A549 (cell line): Measurements from ENCODE around the gene MYO3A. TPM values are rescaled to one million over a fixed set of nuclear protein-coding genes. Genes with fewer than 3 reads are reported as not detected.

ENCODE experiments used
- ATAC-seq, 2 experiments: fragments of 200-7000 bp in 1 of 2; fragments of >200 bp in 1 of 2; cut with Nextera tagmentation in 1 of 2; cut with Tn5 transposase in 1 of 2; 3 replicates each; pipeline versions ENCODE4 v1.8.0 to v1.9.1; 2018 to 2020; ENCODE audit warnings: mild to moderate bottlenecking in 1 of 2, moderate library complexity in 1 of 2
- CTCF ChIA-PET: fragments of 300-600 bp; sonication (Branson Sonifier 250); formaldehyde crosslinking; extraction: SDS; loops from one replicate; lab custom pipeline; 2021; ENCODE audit warnings: antibody characterized with exemption, inconsistent platforms; lab: Yijun Ruan, JAX
- POLR2A ChIA-PET: fragments of 350-600 bp; formaldehyde crosslinking; extraction: SDS; loops from one replicate; lab custom pipeline; 2021; ENCODE audit warnings: antibody characterized with exemption, inconsistent platforms; lab: Yijun Ruan, JAX
- DNase-seq, 2 experiments: peaks; one replicate each; pipeline versions ENCODE4 v3.0.0 to v3.0.0-alpha.2; 2011 to 2016; ENCODE audit warnings: low read depth in 1 of 2, low spot score in 1 of 2
- FAIRE-seq: peaks from 2 replicates; lab custom pipeline; 2011; peaks lifted over from hg19 to GRCh38; lab: Jason Lieb, UNC
- H3K27ac ChIP-seq, 2 experiments: fragments of >200 bp; sonication (Bioruptor Twin); formaldehyde crosslinking; 3 replicates each; pipeline ENCODE4 v1.5.1; 2016 to 2017
- H3K4me1 ChIP-seq: fragments of >200 bp; sonication (Bioruptor Twin); formaldehyde crosslinking; 3 replicates; pipeline ENCODE4 v1.6.1; 2016
- H3K4me2 ChIP-seq: fragments of >200 bp; sonication (Bioruptor Twin); formaldehyde crosslinking; 3 replicates; pipeline ENCODE4 v1.6.1; 2016
- H3K4me3 ChIP-seq: fragments of >200 bp; sonication (Bioruptor Twin); formaldehyde crosslinking; 3 replicates; pipeline ENCODE4 v1.5.1; 2016
- H3K9me3 ChIP-seq: fragments of >200 bp; sonication (Bioruptor Twin); formaldehyde crosslinking; 3 replicates; pipeline ENCODE4 v1.6.1; 2016
- CBX8 ChIP-seq: fragments of 200-600 bp; sonication (generic); IDR thresholded peaks from 2 replicates; pipeline ENCODE4 v1.6.1; 2016
- GATA3 ChIP-seq: IDR thresholded peaks from 2 replicates; pipeline ENCODE4 v1.6.1; 2012; ENCODE audit warnings: borderline replicate concordance
- MAFK ChIP-seq: fragments of 450-650 bp; IDR thresholded peaks from 2 replicates; pipeline ENCODE4 v1.6.1; 2014; ENCODE audit not compliant: partially characterized antibody
- WGBS: methylation state at CpG from one replicate; pipeline ENCODE4 v1.1.6; 2017; ENCODE audit errors: missing lambda C conversion rate; 5-methylcytosine and 5-hydroxymethylcytosine counted together
- polyA plus RNA-seq, 4 experiments: library from polyadenylated mRNA; depleted of rRNA in 3 of 4; stranded (reverse); fragments of >200 nt; fragmentation: RNase III in 1 of 4; extraction: RNeasy Plus Mini Kit Qiagen cat#74134 plus additional on column Dnase treatment in 1 of 4; gene quantifications; 2 replicates in 3 of 4; 3 replicates in 1 of 4; pipeline ENCODE4 v1.2.3, GENCODE V29; 2011 to 2017

Gene MYO3A
- polyA plus RNA-seq, 2 of the 4 experiments (the other 2 are of a cell fraction), result not detected

DNA sequence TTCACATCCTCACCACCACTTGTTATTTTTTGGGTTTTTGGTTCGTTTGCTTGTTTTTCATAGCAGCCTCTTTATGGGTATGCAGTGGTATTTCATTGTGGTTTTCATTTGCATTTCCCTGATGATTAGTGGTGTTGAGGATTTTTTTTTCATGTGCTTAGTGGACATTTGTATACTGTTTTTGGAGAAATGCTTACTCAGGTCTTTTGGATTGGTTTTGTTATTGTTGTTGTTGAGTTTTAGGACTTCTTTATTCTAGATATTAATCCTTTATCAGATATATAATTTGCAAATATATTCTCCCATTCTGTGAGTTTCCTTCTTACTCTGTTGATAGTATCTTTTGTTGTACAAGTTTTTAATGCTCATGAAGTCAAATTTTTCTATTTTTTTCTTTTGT, 325.3 kb downstream of the MYO3A start:
- Histone ChIP-seq H3K4me2 (no peak overlapping the region), H3K4me1 (no peaks in the 10 kb centered on the region), H3K9me3 (no peaks in the 10 kb centered on the region), H3K4me3 (no peak overlapping the region), H3K27ac (no peak overlapping the region)
- TF ChIP-seq CBX8 (no peak), MAFK (peak; percentile 83), GATA3 (no peak)
- WGBS, result 0% methylated on average over 1 of the region's 1 CpG
- DNase-seq, result no peak
- ChIA-PET POLR2A (no interaction called here), CTCF (no interaction called here)
- FAIRE-seq, result no peak
- ATAC-seq, result no peak
